GM23338 (cell line): ENCODE data around the gene TIGD7. TPM values are rescaled to one million over a fixed set of nuclear protein-coding genes. Genes with fewer than 3 reads are reported as not detected.
A peak's percentile ranks its signal among the peaks of the same experiment; 100 is the strongest.

Experiments
- ATAC-seq: fragments of 200-7000 bp; cut with Tn5 transposase; 3 replicates; pipeline ENCODE4 v1.9.1; 2020
- DNase-seq: peaks from one replicate; pipeline ENCODE4 v3.0.0-alpha.2; 2015; ENCODE audit warnings: low spot score
- H2AFZ ChIP-seq: fragments of 200-600 bp; sonication (generic); 2 replicates; pipeline ENCODE4 v1.8.0; 2016; ENCODE audit warnings: antibody characterized with exemption, mild to moderate bottlenecking, moderate library complexity
- H3F3A ChIP-seq: fragments of 200-600 bp; sonication (generic); replicated peaks from 2 replicates; pipeline ENCODE4 v1.8.0; 2017; ENCODE audit warnings: antibody characterized with exemption, mixed run types, low read depth
- H3K27ac ChIP-seq: fragments of 200-600 bp; sonication (generic); 2 replicates; pipeline ENCODE4 v1.6.1; 2016; ENCODE audit warnings: low read depth
- H3K27me3 ChIP-seq: fragments of 200-600 bp; sonication (generic); 2 replicates; pipeline ENCODE4 v1.8.0; 2016; ENCODE audit warnings: mild to moderate bottlenecking, mixed run types, moderate library complexity; ENCODE audit not compliant: insufficient read depth
- H3K36me3 ChIP-seq: fragments of 200-600 bp; sonication (generic); 2 replicates; pipeline ENCODE4 v1.8.0; 2016; ENCODE audit warnings: mild to moderate bottlenecking; ENCODE audit not compliant: insufficient read depth
- H3K4me1 ChIP-seq: fragments of 200-600 bp; sonication (generic); 2 replicates; pipeline ENCODE4 v1.8.0; 2016; ENCODE audit warnings: mild to moderate bottlenecking, moderate library complexity; ENCODE audit not compliant: insufficient read depth
- H3K4me2 ChIP-seq: fragments of 200-600 bp; sonication (generic); 2 replicates; pipeline ENCODE4 v1.7.1; 2017; ENCODE audit warnings: mixed run types
- H3K4me3 ChIP-seq: fragments of 200-600 bp; sonication (generic); 2 replicates; pipeline ENCODE4 v1.6.1; 2016; ENCODE audit warnings: mixed run types
- H3K79me2 ChIP-seq: fragments of 200-600 bp; sonication (generic); replicated peaks from 2 replicates; pipeline ENCODE4 v1.8.0; 2017; ENCODE audit warnings: mild to moderate bottlenecking; ENCODE audit not compliant: insufficient read depth
- H3K9me2 ChIP-seq: fragments of 200-600 bp; sonication (generic); 2 replicates; pipeline ENCODE4 v1.8.0; 2017; ENCODE audit not compliant: insufficient read depth
- H4K20me1 ChIP-seq: fragments of 200-600 bp; sonication (generic); replicated peaks from 2 replicates; pipeline ENCODE4 v1.8.0; 2017; ENCODE audit warnings: mild to moderate bottlenecking; ENCODE audit not compliant: insufficient read depth
- H3K27ac Mint-ChIP-seq: 2 replicates; pipeline ENCODE4 v1.8.0; 2020; ENCODE audit warnings: inconsistent platforms, mild to moderate bottlenecking, moderate library complexity, mixed read lengths
- H3K27me3 Mint-ChIP-seq: 3 replicates; pipeline ENCODE4 v1.8.0; 2022; ENCODE audit warnings: low read depth, mild to moderate bottlenecking, moderate library complexity, mixed read lengths, inconsistent platforms; ENCODE audit not compliant: insufficient read depth, poor library complexity
- H3K36me3 Mint-ChIP-seq: 3 replicates; pipeline ENCODE4 v1.8.0; 2021; ENCODE audit warnings: low read depth, mild to moderate bottlenecking, inconsistent platforms, moderate library complexity, mixed read lengths
- H3K4me1 Mint-ChIP-seq: 3 replicates; pipeline ENCODE4 v1.8.0; 2020; ENCODE audit warnings: mild to moderate bottlenecking, inconsistent platforms, mixed read lengths
- H3K4me3 Mint-ChIP-seq: 3 replicates; pipeline ENCODE4 v1.8.0; 2021; ENCODE audit warnings: moderate library complexity, mild to moderate bottlenecking, inconsistent platforms, mixed read lengths
- H3K9me3 Mint-ChIP-seq: 3 replicates; pipeline ENCODE4 v1.8.0; 2020; ENCODE audit warnings: moderate library complexity, mild to moderate bottlenecking, inconsistent platforms, mixed read lengths
- CREB1 ChIP-seq: fragments of 250-450 bp; sonication (Bioruptor Pico); IDR thresholded peaks from 2 replicates; pipeline ENCODE4 v1.5.0; 2020; ENCODE audit warnings: low read depth, mild to moderate bottlenecking, moderate library complexity
- ETS1 ChIP-seq: IDR thresholded peaks from 2 replicates; pipeline ENCODE4 v1.6.1; 2016; ENCODE audit warnings: antibody characterized with exemption
- JUNB ChIP-seq: IDR thresholded peaks from one replicate; pipeline ENCODE4 v1.6.1; 2016; ENCODE audit warnings: antibody characterized with exemption; ENCODE audit not compliant: unreplicated experiment
- POLR2AphosphoS5 ChIP-seq: IDR thresholded peaks from 2 replicates; pipeline ENCODE4 v1.6.1; 2016; ENCODE audit warnings: antibody characterized with exemption, low read depth
- ZNF114 ChIP-seq: fragments of 250-450 bp; sonication (Bioruptor Pico); IDR thresholded peaks from 2 replicates; pipeline ENCODE4 v1.5.0; 2020; ENCODE audit warnings: mild to moderate bottlenecking, moderate library complexity
- polyA plus RNA-seq: library from polyadenylated mRNA; unstranded; fragments of >200 nt; fragmentation: Nextera tagmentation; extraction: Ambion mirVana; gene quantifications from 2 replicates; pipeline ENCODE4 v1.2.1, GENCODE V29; 2016
- total RNA-seq: library from RNA; depleted of rRNA; stranded (reverse); fragments of >200 nt; shearing (Covaris generic); gene quantifications from 2 replicates; pipeline ENCODE4 v1.2.3, GENCODE V29; 2014
- TF ChIP-seq, protein P1 (sequence below), 2 experiments: fragments of 200-600 bp in 1 of 2; sonication (generic) in 1 of 2; conservative IDR thresholded peaks; 2 replicates each; pipeline versions ENCODE4 v1.5.1 to v1.6.1; 2016 to 2017; ENCODE audit warnings: antibody characterized with exemption in 2 of 2, low read depth in 2 of 2, mild to moderate bottlenecking in 2 of 2, moderate library complexity in 1 of 2

Gene TIGD7
- total and polyA plus RNA-seq, 2 experiments from 2014 or later = 3.9 to 8.0 TPM

- Histone ChIP-seq H3K9me2 (no peaks in the 10 kb centered on the region), H4K20me1 (peaks cover 16% of the 10 kb centered on the region; the same call in 1 of the 2 replicates), H3K27ac (peak within 1 kb of the TSS; percentile 94), H3K4me3 (peak within 1 kb of the TSS; percentile 98), H3K79me2 (peaks cover 44% of the 10 kb centered on the region), H2AFZ (peak within 1 kb of the TSS; percentile 73), H3K36me3 (peaks cover 17% of the 10 kb centered on the region), H3K27me3 (0 out of 2 replicates have a peak, but pooled peaks cover 7% of the 10 kb centered on the region), H3K4me1 (peaks cover 24% of the 10 kb centered on the region), H3K4me2 (peak within 1 kb of the TSS; percentile 99), H3F3A (no peaks in the 10 kb centered on the region)
- ATAC-seq = peak; percentile 86
- no peak for TF ChIP-seq ZNF114 (CRISPR knock-in tag)
- TF ChIP-seq CREB1 (CRISPR knock-in tag) = peak; percentile 93
- peak; percentile 69 for TF ChIP-seq POLR2AphosphoS5
- TF ChIP-seq JUNB = no peak
- peak; percentile 83 for TF ChIP-seq ETS1
- Mint-ChIP-seq H3K4me1 (peaks cover 18% of the 10 kb centered on the region), H3K4me3 (peak within 1 kb of the TSS; percentile 99), H3K36me3 (peaks cover 43% of the 10 kb centered on the region), H3K27me3 (peaks cover 20% of the 10 kb centered on the region), H3K27ac (peak within 1 kb of the TSS; percentile 99), H3K9me3 (peaks cover 29% of the 10 kb centered on the region)
- DNase-seq = peak; percentile 97
These were observed 22.3 kb downstream of the TIGD7 start, which contains the start of gene ZNF263 for GRCh38 chr16:3282730-3283542. ZNF263 (plus strand) TSS chr16:3283491; CDS start chr16:3283819, 328 bp downstream.

- H3K4me3 ChIP-seq = peak overlapping the region; percentile 98
- Mint-ChIP-seq H3K4me3 (peak overlapping the region; percentile 99), H3K27me3 (peaks cover 17% of the 10 kb centered on the region), H3K36me3 (peaks cover 35% of the 10 kb centered on the region), H3K27ac (peak overlapping the region; percentile 98), H3K4me1 (peaks cover 18% of the 10 kb centered on the region), H3K9me3 (peaks cover 22% of the 10 kb centered on the region)
- peak overlapping the region; percentile 99 for H3K4me2 ChIP-seq
- TF ChIP-seq, protein P1, sequence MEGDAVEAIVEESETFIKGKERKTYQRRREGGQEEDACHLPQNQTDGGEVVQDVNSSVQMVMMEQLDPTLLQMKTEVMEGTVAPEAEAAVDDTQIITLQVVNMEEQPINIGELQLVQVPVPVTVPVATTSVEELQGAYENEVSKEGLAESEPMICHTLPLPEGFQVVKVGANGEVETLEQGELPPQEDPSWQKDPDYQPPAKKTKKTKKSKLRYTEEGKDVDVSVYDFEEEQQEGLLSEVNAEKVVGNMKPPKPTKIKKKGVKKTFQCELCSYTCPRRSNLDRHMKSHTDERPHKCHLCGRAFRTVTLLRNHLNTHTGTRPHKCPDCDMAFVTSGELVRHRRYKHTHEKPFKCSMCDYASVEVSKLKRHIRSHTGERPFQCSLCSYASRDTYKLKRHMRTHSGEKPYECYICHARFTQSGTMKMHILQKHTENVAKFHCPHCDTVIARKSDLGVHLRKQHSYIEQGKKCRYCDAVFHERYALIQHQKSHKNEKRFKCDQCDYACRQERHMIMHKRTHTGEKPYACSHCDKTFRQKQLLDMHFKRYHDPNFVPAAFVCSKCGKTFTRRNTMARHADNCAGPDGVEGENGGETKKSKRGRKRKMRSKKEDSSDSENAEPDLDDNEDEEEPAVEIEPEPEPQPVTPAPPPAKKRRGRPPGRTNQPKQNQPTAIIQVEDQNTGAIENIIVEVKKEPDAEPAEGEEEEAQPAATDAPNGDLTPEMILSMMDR (conservative IDR thresholded peaks at IDR 0.05; ENCODE audit: low read depth in 2 of 2) = peak in 1 of 2 experiments; percentile 19; a peak in 2 of 4 replicates
- no peak for TF ChIP-seq ZNF114 (CRISPR knock-in tag)
- peaks cover 37% of the 10 kb centered on the region for H3K79me2 ChIP-seq
- H3K4me1 ChIP-seq = peaks cover 24% of the 10 kb centered on the region
- H2AFZ ChIP-seq = peak overlapping the region; percentile 73
- peak; percentile 78 for ATAC-seq
- DNase-seq = peak; percentile 87
- no peaks in the 10 kb centered on the region for H3F3A ChIP-seq
- peaks cover 16% of the 10 kb centered on the region; the same call in 1 of the 2 replicates for H4K20me1 ChIP-seq
- 0 out of 2 replicates have a peak, but pooled peaks cover 10% of the 10 kb centered on the region for H3K27me3 ChIP-seq
- peaks cover 10% of the 10 kb centered on the region; the same call in 1 of the 2 replicates for H3K36me3 ChIP-seq
- H3K9me2 ChIP-seq = no peaks in the 10 kb centered on the region
- H3K27ac ChIP-seq = peak overlapping the region; percentile 94
These were observed 23.0 kb downstream of the TIGD7 start for GRCh38 chr16:3282103-3282729.
